Neural progenitor cell (in vitro differentiated cells): ENCODE results near the gene RTP5. TPM values are rescaled to one million over a fixed set of nuclear protein-coding genes. Genes with fewer than 3 reads are reported as not detected.

Source experiments
- DNase-seq: peaks from one replicate; pipeline ENCODE4 v3.0.0-alpha.2; 2016; ENCODE audit warnings: low spot score
- H2AFZ ChIP-seq: fragments of 200-600 bp; sonication (generic); replicated peaks from 2 replicates; pipeline ENCODE4 v1.6.1; 2016; ENCODE audit warnings: antibody characterized with exemption
- H3F3A ChIP-seq: fragments of 200-600 bp; sonication (generic); 2 replicates; pipeline ENCODE4 v1.6.1; 2016; ENCODE audit warnings: antibody characterized with exemption, low read depth
- H3K27ac ChIP-seq: fragments of 200-600 bp; sonication (generic); 2 replicates; pipeline ENCODE4 v1.5.1; 2016; ENCODE audit warnings: mild to moderate bottlenecking
- H3K27me3 ChIP-seq: fragments of 200-600 bp; sonication (generic); 2 replicates; pipeline ENCODE4 v1.6.1; 2016; ENCODE audit warnings: mild to moderate bottlenecking, moderate library complexity
- H3K36me3 ChIP-seq: fragments of 200-600 bp; sonication (generic); 2 replicates; pipeline ENCODE4 v1.5.1; 2016
- H3K4me1 ChIP-seq: fragments of 200-600 bp; sonication (generic); 2 replicates; pipeline ENCODE4 v1.6.1; 2016; ENCODE audit warnings: mixed run types
- H3K4me2 ChIP-seq: fragments of 200-600 bp; sonication (generic); 2 replicates; pipeline ENCODE4 v1.6.1; 2016
- H3K4me3 ChIP-seq: fragments of 200-600 bp; sonication (generic); 2 replicates; pipeline ENCODE4 v1.5.1; 2016
- H3K79me2 ChIP-seq: fragments of 200-600 bp; sonication (generic); 2 replicates; pipeline ENCODE4 v1.6.1; 2016; ENCODE audit warnings: low read depth
- H3K9ac ChIP-seq: fragments of 200-600 bp; sonication (generic); 2 replicates; pipeline ENCODE4 v1.6.1; 2016
- H3K9me3 ChIP-seq: fragments of 200-600 bp; sonication (generic); 2 replicates; pipeline ENCODE4 v1.5.1; 2016; ENCODE audit warnings: low read depth
- H4K20me1 ChIP-seq: fragments of 200-600 bp; sonication (generic); 2 replicates; pipeline ENCODE4 v1.6.1; 2016; ENCODE audit warnings: low read depth
- H3K27ac Mint-ChIP-seq: 3 replicates; pipeline ENCODE4 v1.8.0; 2021; ENCODE audit warnings: mixed read lengths
- H3K27me3 Mint-ChIP-seq: 2 replicates; pipeline ENCODE4 v1.8.0; 2022; ENCODE audit warnings: low read depth, mild to moderate bottlenecking, inconsistent platforms, moderate library complexity, mixed read lengths; ENCODE audit not compliant: insufficient read depth
- H3K36me3 Mint-ChIP-seq: 3 replicates; pipeline ENCODE4 v1.8.0; 2021; ENCODE audit warnings: mixed read lengths
- H3K4me1 Mint-ChIP-seq: 3 replicates; pipeline ENCODE4 v1.8.0; 2021; ENCODE audit warnings: mixed read lengths
- H3K4me3 Mint-ChIP-seq: 3 replicates; pipeline ENCODE4 v1.8.0; 2021; ENCODE audit warnings: mild to moderate bottlenecking, moderate library complexity, mixed read lengths
- H3K9me3 Mint-ChIP-seq: 3 replicates; pipeline ENCODE4 v1.8.0; 2020; ENCODE audit warnings: mixed read lengths
- EZH2 ChIP-seq: fragments of 200-600 bp; sonication (generic); IDR thresholded peaks from 2 replicates; pipeline ENCODE4 v1.6.1; 2017; ENCODE audit warnings: antibody characterized with exemption, mild to moderate bottlenecking, moderate library complexity
- EZH2phosphoT487 ChIP-seq: fragments of 200-600 bp; sonication (generic); IDR thresholded peaks from 2 replicates; pipeline ENCODE4 v1.6.1; 2017; ENCODE audit warnings: antibody characterized with exemption
- total RNA-seq: library from RNA; depleted of rRNA; stranded (reverse); fragments of >200 nt; gene quantifications from 2 replicates; pipeline ENCODE4 v1.2.3, GENCODE V29; 2015; ENCODE audit warnings: low replicate concordance
- TF ChIP-seq, protein P1 (sequence below): fragments of 200-600 bp; sonication (generic); IDR thresholded peaks from 2 replicates; pipeline ENCODE4 v1.5.1; 2017; ENCODE audit warnings: antibody characterized with exemption, mild to moderate bottlenecking

The RTP5 gene
- total RNA-seq, 1 donor from 2014 or later: not detected

DNA sequence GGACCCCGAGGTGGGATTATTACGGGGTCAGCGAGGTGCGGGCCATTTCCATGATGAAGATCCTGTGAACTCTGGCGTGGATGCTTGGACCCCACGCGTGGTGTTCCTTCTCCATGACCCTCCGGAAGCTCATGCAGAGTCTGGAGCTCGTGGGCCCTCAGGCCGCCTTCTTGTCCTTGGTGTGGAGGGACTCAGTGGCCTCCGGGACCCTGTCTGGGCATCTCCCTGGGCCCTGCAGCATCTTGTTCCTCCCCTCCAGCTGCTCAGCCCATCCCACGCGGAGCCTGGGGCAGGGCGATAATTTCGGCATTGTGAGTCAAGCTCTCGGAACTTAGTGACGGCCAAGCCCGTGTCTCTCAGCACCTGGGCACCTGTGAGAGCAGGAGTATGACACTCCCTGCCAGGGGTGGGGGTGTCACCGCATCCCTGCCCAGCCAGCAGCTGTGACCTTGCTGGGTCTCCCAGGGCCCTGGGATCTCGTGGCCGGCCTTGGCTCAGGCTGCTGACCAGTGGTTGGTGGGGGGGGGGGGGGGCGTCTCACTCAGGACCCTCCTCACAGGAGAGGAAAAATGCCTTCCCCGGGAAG, 24.6 kb downstream of the RTP5 start:
- TF ChIP-seq EZH2 (no peak), EZH2phosphoT487 (no peak)
- TF ChIP-seq, protein P1, sequence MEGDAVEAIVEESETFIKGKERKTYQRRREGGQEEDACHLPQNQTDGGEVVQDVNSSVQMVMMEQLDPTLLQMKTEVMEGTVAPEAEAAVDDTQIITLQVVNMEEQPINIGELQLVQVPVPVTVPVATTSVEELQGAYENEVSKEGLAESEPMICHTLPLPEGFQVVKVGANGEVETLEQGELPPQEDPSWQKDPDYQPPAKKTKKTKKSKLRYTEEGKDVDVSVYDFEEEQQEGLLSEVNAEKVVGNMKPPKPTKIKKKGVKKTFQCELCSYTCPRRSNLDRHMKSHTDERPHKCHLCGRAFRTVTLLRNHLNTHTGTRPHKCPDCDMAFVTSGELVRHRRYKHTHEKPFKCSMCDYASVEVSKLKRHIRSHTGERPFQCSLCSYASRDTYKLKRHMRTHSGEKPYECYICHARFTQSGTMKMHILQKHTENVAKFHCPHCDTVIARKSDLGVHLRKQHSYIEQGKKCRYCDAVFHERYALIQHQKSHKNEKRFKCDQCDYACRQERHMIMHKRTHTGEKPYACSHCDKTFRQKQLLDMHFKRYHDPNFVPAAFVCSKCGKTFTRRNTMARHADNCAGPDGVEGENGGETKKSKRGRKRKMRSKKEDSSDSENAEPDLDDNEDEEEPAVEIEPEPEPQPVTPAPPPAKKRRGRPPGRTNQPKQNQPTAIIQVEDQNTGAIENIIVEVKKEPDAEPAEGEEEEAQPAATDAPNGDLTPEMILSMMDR: no peak
- peaks cover 17% of the 10 kb centered on the region for H3K4me1 Mint-ChIP-seq
- no peaks in the 10 kb centered on the region for H3K36me3 ChIP-seq
- no peak overlapping the region for H2AFZ ChIP-seq
- H3K4me1 ChIP-seq: no peaks in the 10 kb centered on the region
- peaks cover 8% of the 10 kb centered on the region for H3K9me3 Mint-ChIP-seq
- no peak overlapping the region for H3K4me3 ChIP-seq
- no peak for DNase-seq
- H3K4me2 ChIP-seq: no peak overlapping the region
- no peak overlapping the region for H3K27ac Mint-ChIP-seq
- H3K4me3 Mint-ChIP-seq: no peak overlapping the region
- H3K9ac ChIP-seq: no peak overlapping the region
- peaks cover 4% of the 10 kb centered on the region for H3F3A ChIP-seq
- no peaks in the 10 kb centered on the region for H3K79me2 ChIP-seq
- no peak overlapping the region for H3K27ac ChIP-seq
- peaks cover 5% of the 10 kb centered on the region for H3K27me3 Mint-ChIP-seq
- peaks cover 1% of the 10 kb centered on the region for H3K36me3 Mint-ChIP-seq
- no peaks in the 10 kb centered on the region for H3K9me3 ChIP-seq
- H3K27me3 ChIP-seq: no peaks in the 10 kb centered on the region
- H4K20me1 ChIP-seq: no peaks in the 10 kb centered on the region

DNA sequence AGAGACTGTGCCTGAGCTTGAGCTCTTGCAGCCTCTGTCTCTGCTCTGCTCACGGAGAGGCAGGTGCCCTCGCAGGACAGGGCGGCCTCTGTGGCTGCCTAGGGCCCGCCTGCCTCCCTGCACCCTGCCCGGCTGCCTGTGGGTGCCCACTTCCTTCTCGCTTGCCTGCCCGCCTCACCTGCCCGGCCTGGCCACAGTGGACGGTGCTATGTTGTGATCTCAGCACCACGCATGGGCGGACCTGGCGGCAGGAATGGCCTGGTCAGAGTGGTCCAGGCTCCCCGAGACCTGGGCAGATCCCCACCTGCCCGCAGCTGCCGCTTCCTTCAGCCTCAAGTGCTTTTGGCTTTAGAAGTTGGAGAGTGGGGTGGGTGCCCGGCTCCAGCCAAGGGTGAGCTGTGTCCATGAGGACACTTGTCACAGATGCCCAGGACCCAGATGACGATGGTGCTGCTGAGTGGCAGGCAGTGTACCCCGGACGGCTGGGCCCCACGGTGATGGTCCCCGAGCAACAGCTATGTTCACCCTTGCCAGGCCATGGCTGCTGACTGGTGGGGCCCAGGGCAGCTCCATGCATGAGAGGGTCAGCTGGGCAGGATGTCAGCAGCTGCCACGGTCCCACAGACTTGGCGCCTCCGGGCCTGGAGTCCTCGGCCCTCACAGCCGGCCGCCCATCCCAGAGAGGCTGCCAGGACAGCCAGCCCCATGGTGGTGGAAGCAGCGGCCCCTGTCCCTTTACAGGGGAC, 25.3 kb downstream of the RTP5 start:
- H2AFZ ChIP-seq: no peak overlapping the region
- H3K27ac ChIP-seq: peak overlapping the region; percentile 20
- no peak for TF ChIP-seq EZH2phosphoT487
- no peak for TF ChIP-seq EZH2
- TF ChIP-seq, protein P1: no peak
- Mint-ChIP-seq H3K4me1 (peaks cover 24% of the 10 kb centered on the region), H3K4me3 (no peak overlapping the region), H3K27ac (no peak overlapping the region), H3K36me3 (no peaks in the 10 kb centered on the region), H3K9me3 (peaks cover 2% of the 10 kb centered on the region), H3K27me3 (peaks cover 9% of the 10 kb centered on the region)
- no peak overlapping the region for H3K9ac ChIP-seq
- no peaks in the 10 kb centered on the region for H3F3A ChIP-seq
- no peak overlapping the region for H3K4me3 ChIP-seq
- H4K20me1 ChIP-seq: no peaks in the 10 kb centered on the region
- no peak overlapping the region for H3K4me2 ChIP-seq
- DNase-seq: no peak
- no peaks in the 10 kb centered on the region for H3K79me2 ChIP-seq
- H3K4me1 ChIP-seq: no peaks in the 10 kb centered on the region
- H3K36me3 ChIP-seq: no peaks in the 10 kb centered on the region
- H3K27me3 ChIP-seq: no peaks in the 10 kb centered on the region
- H3K9me3 ChIP-seq: no peaks in the 10 kb centered on the region

DNA sequence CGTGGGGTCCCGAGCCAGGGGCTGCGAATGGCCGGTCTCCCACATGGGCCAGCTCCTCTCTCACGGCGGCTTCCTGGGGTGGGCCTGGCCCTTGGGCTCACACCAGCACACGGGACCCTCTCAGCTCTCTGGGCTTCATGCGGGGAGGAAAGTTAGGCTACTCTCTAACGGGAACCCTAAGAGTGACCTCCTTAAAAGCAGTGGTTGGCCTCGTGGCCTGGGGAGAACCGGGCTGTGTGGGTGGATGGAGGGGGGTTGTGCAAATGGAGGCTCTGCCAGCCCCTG, 25.8 kb downstream of the RTP5 start:
- H3K4me3 ChIP-seq: no peak overlapping the region
- H3K36me3 ChIP-seq: no peaks in the 10 kb centered on the region
- Mint-ChIP-seq H3K27me3 (peaks cover 9% of the 10 kb centered on the region), H3K4me3 (no peak overlapping the region), H3K4me1 (peaks cover 25% of the 10 kb centered on the region), H3K9me3 (peaks cover 2% of the 10 kb centered on the region), H3K36me3 (no peaks in the 10 kb centered on the region), H3K27ac (peak overlapping the region; percentile 60)
- H2AFZ ChIP-seq: no peak overlapping the region
- H3K27me3 ChIP-seq: no peaks in the 10 kb centered on the region
- no peaks in the 10 kb centered on the region for H3K4me1 ChIP-seq
- no peak for DNase-seq
- no peaks in the 10 kb centered on the region for H4K20me1 ChIP-seq
- H3F3A ChIP-seq: no peaks in the 10 kb centered on the region
- H3K27ac ChIP-seq: peak overlapping the region; percentile 20
- no peaks in the 10 kb centered on the region for H3K9me3 ChIP-seq
- TF ChIP-seq, protein P1: no peak
- TF ChIP-seq EZH2phosphoT487 (no peak), EZH2 (no peak)
- H3K9ac ChIP-seq: no peak overlapping the region
- no peaks in the 10 kb centered on the region for H3K79me2 ChIP-seq
- H3K4me2 ChIP-seq: no peak overlapping the region
